ENCODE results near the gene TENT5C.

- no peak for TF ChIP-seq ZNF792 (CRISPR knock-in tag; IDR thresholded peaks at IDR 0.05)
- TF ChIP-seq ZZZ3 (CRISPR knock-in tag; IDR thresholded peaks at IDR 0.05; ENCODE audit: borderline replicate concordance): no peak
- no peak for TF ChIP-seq ZNF737 (CRISPR knock-in tag; IDR thresholded peaks at IDR 0.05; ENCODE audit: borderline replicate concordance)
- no peak for TF ChIP-seq ETV6 (CRISPR knock-in tag; conservative IDR thresholded peaks at IDR 0.05)
- no peak for TF ChIP-seq CEBPG (CRISPR knock-in tag; IDR thresholded peaks at IDR 0.05)
- TF ChIP-seq FOXK2 (IDR thresholded peaks at IDR 0.05): no peak
- no peak for TF ChIP-seq ZNF441 (CRISPR knock-in tag; IDR thresholded peaks at IDR 0.05; ENCODE audit: borderline replicate concordance)
Measured at GRCh38 chr1:117628343-117628742, 22.5 kb downstream of the TENT5C start.

All from HepG2 (cell line).